ENCODE data around the gene CYBC1. TPM values are rescaled to one million over a fixed set of nuclear protein-coding genes. Genes with fewer than 3 reads are reported as not detected.

Gene CYBC1
- total RNA-seq, 1 experiment from 2014 or later: 174 TPM

GRCh38 chr17:82444941-82445521, 5.5 kb downstream of the CYBC1 start:
- Histone ChIP-seq H3K9me3 (ENCODE audit: control insufficient read depth, insufficient read depth, low read depth, low read length) (no peaks in the 10 kb centered on the region), H3K36me3 (ENCODE audit: control insufficient read depth, insufficient read depth, low read length) (no peaks in the 10 kb centered on the region), H3K4me3 (ENCODE audit: low read depth in 2 of 2, low read length in 2 of 2) (no peak overlapping the region), H3K27ac (ENCODE audit: low read length) (no peak overlapping the region), H3K4me1 (ENCODE audit: control insufficient read depth, insufficient read depth, low read length) (peaks cover 20% of the 10 kb centered on the region; the same call in 1 of the 2 replicates), H3K27me3 (ENCODE audit: control insufficient read depth, insufficient read depth, low read length) (no peaks in the 10 kb centered on the region)
- DNase-seq (ENCODE audit: low read depth, low spot score) (no peak), ATAC-seq (no peak)
- TF ChIP-seq SIN3A (IDR thresholded peaks at IDR 0.05; ENCODE audit: borderline replicate concordance, insufficient read depth, low read depth, low read length): no peak
- no peak for TF ChIP-seq POLR2AphosphoS5 (IDR thresholded peaks at IDR 0.05; ENCODE audit: low read depth, low read length)
- TF ChIP-seq TCF7L2 (IDR thresholded peaks at IDR 0.05; ENCODE audit: low read depth, low read length): no peak
- no peak for TF ChIP-seq REST (IDR thresholded peaks at IDR 0.05; ENCODE audit: insufficient read depth in 1 of 2, low read depth in 2 of 2, low read length in 1 of 2)
- TF ChIP-seq CTCF (IDR thresholded peaks at IDR 0.05): no peak
- in situ Hi-C loops (cut with HindIII; ENCODE audit: low pct_unique_long_range_greater_than_20kb, low sequenced_read_pairs) (no loop called here), intact Hi-C loops (cut with micrococcal nuclease; ENCODE audit: unreplicated experiment) (no loop called here)
- POLR2A ChIA-PET: no interaction called here
- CTCF ChIA-PET: no interaction called here
- no TSS peak for BruUV-seq (replicated peaks)

DNA sequence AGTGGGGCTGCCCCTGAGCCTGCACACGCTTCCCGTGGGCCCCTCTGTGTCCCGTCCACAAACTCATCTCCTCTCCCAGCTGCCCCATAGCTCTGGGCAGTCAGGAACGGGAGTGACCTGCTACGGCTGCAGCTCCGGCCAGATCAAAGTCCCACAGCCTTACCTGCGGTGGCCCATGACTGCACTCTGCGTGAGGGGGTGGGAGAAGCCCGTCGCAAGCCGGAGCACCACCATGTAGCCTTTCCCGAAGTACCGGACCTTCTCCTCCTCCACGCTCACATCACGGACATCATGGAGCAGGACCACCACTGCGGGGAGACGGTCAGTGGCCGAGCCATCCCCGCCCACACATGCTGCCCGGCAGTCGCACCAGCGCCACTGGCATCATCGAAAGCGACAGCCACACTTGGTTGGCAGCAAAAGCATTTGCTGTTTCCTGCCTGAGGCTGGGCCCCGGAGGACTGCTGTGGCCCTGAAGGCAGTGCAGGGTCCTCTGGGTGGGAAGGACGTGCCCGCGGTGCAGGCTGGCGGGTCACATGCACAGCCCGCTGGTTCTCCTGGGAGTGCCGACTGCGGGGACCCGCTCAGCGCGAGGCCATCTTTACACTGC, 6.2 kb downstream of the CYBC1 start:
- Histone ChIP-seq H3K4me1 (ENCODE audit: control insufficient read depth, insufficient read depth, low read length) (peaks cover 16% of the 10 kb centered on the region; the same call in 1 of the 2 replicates), H3K4me3 (ENCODE audit: low read depth in 2 of 2, low read length in 2 of 2) (no peak overlapping the region), H3K36me3 (ENCODE audit: control insufficient read depth, insufficient read depth, low read length) (no peaks in the 10 kb centered on the region), H3K9me3 (ENCODE audit: control insufficient read depth, insufficient read depth, low read depth, low read length) (no peaks in the 10 kb centered on the region), H3K27me3 (ENCODE audit: control insufficient read depth, insufficient read depth, low read length) (no peaks in the 10 kb centered on the region), H3K27ac (ENCODE audit: low read length) (no peak overlapping the region)
- CTCF ChIA-PET: no interaction called here
- in situ Hi-C loops (cut with HindIII; ENCODE audit: low pct_unique_long_range_greater_than_20kb, low sequenced_read_pairs) (no loop called here), intact Hi-C loops (cut with micrococcal nuclease; ENCODE audit: unreplicated experiment) (no loop called here)
- no peak for TF ChIP-seq TCF7L2 (IDR thresholded peaks at IDR 0.05; ENCODE audit: low read depth, low read length)
- TF ChIP-seq SIN3A (IDR thresholded peaks at IDR 0.05; ENCODE audit: borderline replicate concordance, insufficient read depth, low read depth, low read length): no peak
- TF ChIP-seq POLR2AphosphoS5 (IDR thresholded peaks at IDR 0.05; ENCODE audit: low read depth, low read length): no peak
- no peak for TF ChIP-seq REST (IDR thresholded peaks at IDR 0.05; ENCODE audit: insufficient read depth in 1 of 2, low read depth in 2 of 2, low read length in 1 of 2)
- TF ChIP-seq CTCF (IDR thresholded peaks at IDR 0.05): no peak
- no peak for ATAC-seq
- BruUV-seq (replicated peaks): no TSS peak
- DNase-seq (ENCODE audit: low read depth, low spot score): no peak
- POLR2A ChIA-PET: no interaction called here

Measured in Panc1 (cell line).